Measurements from ENCODE around the gene C21orf58.
A peak's percentile ranks its signal among the peaks of the same experiment; 100 is the strongest.

The C21orf58 gene

GRCh38 chr21:46357335-46357604 lies 33.6 kb upstream of the C21orf58 start:
- H3K27ac Mint-ChIP-seq, result no peak overlapping the region
- peaks cover 81% of the 10 kb centered on the region for H3K36me3 Mint-ChIP-seq
- DNase-seq (ENCODE audit: low spot score in 2 of 2) (no peak), ATAC-seq (no peak)
- peaks cover 14% of the 10 kb centered on the region for H3K4me1 Mint-ChIP-seq
- H3K9me3 Mint-ChIP-seq, result no peaks in the 10 kb centered on the region
- H3K4me3 Mint-ChIP-seq, result no peak overlapping the region

DNA sequence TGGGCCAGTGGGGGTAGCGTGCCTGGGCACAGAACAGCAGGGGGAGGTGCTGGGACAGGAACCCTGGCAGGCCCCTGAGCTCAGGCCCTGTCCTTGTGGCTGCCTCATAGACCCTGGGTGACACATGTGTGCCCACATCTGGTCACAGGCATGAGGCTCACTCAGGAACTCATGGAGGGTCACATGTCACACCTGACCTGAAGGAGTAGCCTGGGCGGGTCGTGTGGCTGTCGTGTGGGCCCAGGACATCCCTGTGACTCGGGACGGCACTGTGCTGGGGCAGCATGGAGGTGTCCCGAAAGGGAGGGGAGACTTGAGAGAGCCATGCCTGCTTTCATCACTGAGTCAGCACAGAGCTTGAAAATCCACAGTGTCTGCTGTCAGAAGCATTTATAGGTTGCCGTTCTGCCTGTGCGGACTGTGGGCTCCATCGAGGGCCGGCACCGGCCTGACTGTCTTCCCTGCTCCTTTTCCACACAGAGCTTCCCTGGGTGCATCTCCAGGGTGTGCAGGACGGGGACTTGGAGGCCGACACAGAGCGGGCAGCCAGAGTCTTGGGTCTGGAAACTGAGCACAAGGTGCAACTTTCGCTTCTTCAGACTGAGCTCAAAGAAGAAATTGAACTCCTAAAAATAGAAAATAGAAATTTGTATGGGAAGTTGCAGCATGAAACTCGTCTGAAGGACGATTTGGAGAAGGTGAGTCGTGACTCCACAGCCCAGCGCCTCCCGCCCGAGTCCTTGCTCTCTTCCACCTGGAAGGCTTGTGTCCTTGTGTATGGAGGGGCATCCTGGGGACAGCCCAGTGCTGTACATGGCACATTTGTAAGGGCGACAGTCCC lies 33.0 kb upstream of the C21orf58 start:
- Mint-ChIP-seq H3K4me3 (no peak overlapping the region), H3K9me3 (no peaks in the 10 kb centered on the region), H3K36me3 (peaks cover 80% of the 10 kb centered on the region), H3K4me1 (peaks cover 8% of the 10 kb centered on the region), H3K27ac (peak overlapping the region; percentile 29)
- DNase-seq (ENCODE audit: low spot score in 2 of 2) (no peak), ATAC-seq (peak; percentile 4)

DNA sequence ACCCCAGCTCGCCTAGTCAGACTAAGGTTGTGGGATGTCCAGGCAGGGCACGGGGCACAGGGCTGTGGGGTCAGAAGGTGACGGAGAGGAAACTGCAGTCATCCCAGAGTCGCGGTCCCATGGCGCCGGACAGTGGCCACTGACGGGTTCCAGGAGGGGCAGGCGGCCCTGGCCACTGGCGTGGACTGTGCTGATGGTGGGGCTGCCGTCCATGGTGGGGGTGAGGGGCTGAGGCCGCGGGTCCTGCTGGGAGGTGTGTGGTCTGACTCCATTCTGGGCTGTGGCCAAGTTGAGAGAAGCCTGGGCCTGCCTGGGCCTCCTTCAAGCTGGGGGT lies 32.3 kb upstream of the C21orf58 start:
- Mint-ChIP-seq H3K9me3 (no peaks in the 10 kb centered on the region), H3K27ac (no peak overlapping the region), H3K4me1 (peaks cover 6% of the 10 kb centered on the region), H3K36me3 (peaks cover 80% of the 10 kb centered on the region), H3K4me3 (no peak overlapping the region)
- DNase-seq (ENCODE audit: low spot score in 2 of 2), result no peak
- no peak for ATAC-seq

DNA sequence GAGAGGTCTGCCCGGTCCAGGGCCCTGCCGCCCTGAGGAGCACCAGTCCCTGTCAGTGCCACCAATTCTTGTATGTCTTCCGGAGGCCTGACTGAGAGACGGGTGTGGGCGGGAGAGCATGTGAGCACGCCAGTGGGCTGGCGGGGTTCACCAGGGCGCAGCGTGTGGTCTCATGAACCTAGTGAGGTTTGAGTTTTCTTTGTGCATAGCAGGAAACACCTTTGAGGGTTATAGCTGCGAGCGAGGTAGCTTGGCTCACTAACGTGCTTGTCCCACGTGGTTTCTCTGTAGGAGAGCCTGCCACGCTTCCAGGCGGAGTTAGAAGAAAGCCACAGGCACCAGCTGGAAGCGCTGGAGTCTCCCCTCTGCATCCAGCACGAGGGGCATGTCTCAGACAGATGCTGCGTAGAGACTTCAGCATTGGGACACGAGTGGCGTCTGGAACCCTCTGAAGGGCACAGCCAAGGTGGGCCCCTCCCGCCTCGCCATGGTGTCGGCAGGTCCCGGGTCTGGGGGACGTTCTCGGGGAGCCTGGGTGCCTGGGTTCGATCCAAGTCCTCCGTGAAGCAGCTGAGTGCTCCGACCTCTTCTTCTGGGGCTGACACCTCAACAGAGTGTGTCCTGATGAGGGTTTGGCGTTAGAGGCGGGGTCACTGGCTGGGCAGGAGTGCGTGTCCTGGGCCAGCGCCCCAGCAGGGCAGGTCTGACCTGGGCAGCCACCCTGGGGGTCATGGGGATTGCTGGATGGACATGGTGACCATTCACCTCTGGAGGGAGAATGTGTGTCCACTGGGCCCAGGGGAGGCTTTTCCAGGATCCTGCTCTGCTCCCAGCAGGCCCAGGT lies 31.7 kb upstream of the C21orf58 start:
- peak; percentile 57 for ATAC-seq
- Mint-ChIP-seq H3K9me3 (no peaks in the 10 kb centered on the region), H3K4me3 (no peak overlapping the region), H3K36me3 (peaks cover 80% of the 10 kb centered on the region), H3K4me1 (peaks cover 6% of the 10 kb centered on the region), H3K27ac (peak overlapping the region; percentile 40)
- DNase-seq (ENCODE audit: low spot score in 2 of 2), result no peak

DNA sequence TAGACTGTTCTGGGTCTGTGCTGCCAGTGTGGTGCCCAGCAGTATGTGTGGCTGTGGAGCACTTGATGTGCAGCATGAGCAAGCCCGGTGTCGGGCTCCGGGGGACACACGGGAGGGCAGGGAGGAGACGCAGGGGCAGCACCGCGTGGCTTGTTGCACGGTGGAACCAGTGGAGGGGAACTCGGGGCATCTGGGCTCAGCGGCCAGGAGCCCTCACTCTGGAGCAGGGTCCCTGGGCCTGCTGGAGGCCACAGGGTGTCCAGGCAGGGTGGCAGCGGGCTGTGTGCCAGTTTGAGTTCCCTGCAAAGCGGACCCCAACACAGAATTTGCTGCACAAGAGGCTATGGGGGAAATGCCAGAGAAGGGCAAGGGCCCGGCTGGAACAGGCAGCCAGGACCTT lies 30.8 kb upstream of the C21orf58 start:
- Mint-ChIP-seq H3K4me3 (no peak overlapping the region), H3K9me3 (no peaks in the 10 kb centered on the region), H3K4me1 (peaks cover 6% of the 10 kb centered on the region), H3K27ac (no peak overlapping the region), H3K36me3 (peaks cover 80% of the 10 kb centered on the region)
- ATAC-seq (no peak), DNase-seq (ENCODE audit: low spot score in 2 of 2) (no peak)

GRCh38 chr21:46354046-46354445 lies 30.4 kb upstream of the C21orf58 start:
- H3K4me3 Mint-ChIP-seq, result no peak overlapping the region
- H3K27ac Mint-ChIP-seq, result no peak overlapping the region
- H3K4me1 Mint-ChIP-seq, result peaks cover 6% of the 10 kb centered on the region
- H3K36me3 Mint-ChIP-seq, result peaks cover 80% of the 10 kb centered on the region
- no peaks in the 10 kb centered on the region for H3K9me3 Mint-ChIP-seq
- ATAC-seq (no peak), DNase-seq (ENCODE audit: low spot score in 2 of 2) (no peak)

DNA sequence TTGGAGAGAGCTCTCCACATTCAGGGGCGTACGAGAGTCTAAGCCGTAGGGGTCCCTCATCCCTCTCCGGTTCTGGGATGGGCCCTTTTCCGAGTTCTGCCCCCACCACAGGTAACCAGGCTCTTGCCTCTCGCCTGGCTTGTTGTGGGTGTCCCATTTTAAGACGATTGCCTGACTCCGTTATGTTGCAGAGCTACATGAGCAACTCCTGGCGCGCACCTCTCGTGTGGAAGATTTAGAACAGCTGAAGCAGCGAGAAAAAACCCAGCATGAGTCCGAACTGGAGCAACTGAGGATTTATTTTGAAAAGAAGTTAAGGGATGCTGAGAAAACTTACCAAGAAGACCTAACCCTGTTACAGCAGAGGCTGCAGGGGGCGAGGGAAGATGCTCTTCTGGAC lies 29.2 kb upstream of the C21orf58 start:
- Mint-ChIP-seq H3K4me3 (no peak overlapping the region), H3K36me3 (peaks cover 80% of the 10 kb centered on the region), H3K27ac (no peak overlapping the region), H3K4me1 (peaks cover 6% of the 10 kb centered on the region), H3K9me3 (no peaks in the 10 kb centered on the region)
- DNase-seq (ENCODE audit: low spot score in 2 of 2), result no peak
- no peak for ATAC-seq

DNA sequence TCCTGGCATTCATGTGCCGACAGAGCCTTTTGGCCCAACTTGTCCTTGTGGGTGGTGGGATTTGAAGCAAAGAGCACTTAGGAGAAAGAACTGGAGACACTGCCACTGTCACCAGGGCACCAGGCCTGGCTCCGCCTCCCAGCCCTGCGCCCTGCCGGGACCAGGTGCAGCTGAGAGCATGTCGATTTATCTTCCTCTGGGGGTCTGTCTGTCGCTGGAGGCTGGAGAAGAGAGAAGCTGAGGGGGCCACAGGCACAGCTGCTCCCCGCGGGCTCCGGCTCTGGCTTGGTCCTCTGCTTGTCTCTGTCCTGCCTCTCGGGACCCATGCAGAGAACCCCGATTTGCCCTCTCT lies 28.5 kb upstream of the C21orf58 start:
- Mint-ChIP-seq H3K27ac (no peak overlapping the region), H3K4me3 (no peak overlapping the region), H3K36me3 (peaks cover 79% of the 10 kb centered on the region), H3K4me1 (peaks cover 6% of the 10 kb centered on the region), H3K9me3 (no peaks in the 10 kb centered on the region)
- no peak for ATAC-seq
- DNase-seq (ENCODE audit: low spot score in 2 of 2), result no peak

DNA sequence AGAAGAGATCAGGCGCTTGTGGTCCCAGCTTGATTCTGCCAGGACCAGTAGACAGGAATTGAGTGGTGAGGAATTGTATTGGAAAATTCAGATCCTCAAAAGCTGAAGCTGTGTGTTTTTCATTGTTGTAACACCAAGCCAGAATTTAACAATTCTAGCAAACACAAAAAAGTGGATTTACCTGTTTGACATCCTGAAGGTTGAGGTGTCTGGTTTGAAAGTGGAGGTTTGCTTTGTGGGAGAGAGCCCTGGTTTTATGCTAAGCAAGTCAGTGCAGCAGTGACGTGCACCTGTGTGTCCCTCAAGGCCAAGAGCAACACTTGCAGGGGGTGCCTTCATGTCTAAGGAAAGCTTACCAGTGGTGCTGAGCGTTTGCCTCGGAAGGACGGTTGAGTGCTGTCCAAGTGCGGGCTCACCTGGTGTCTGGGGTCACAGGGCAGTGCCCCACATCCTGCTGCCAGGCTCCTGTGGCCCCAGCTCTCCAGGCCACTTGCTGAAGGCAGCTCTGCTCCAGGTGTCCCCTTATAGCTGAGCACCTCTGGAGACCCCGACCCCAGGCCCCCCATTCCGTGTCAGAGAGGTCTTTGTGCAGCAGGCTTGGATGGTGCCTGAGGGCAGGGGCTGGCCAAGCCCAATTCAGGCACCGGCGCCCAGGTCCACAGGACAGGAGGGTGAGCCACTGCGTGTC lies 27.9 kb upstream of the C21orf58 start:
- no peak overlapping the region for H3K4me3 Mint-ChIP-seq
- H3K27ac Mint-ChIP-seq, result no peak overlapping the region
- peaks cover 6% of the 10 kb centered on the region for H3K4me1 Mint-ChIP-seq
- peaks cover 79% of the 10 kb centered on the region for H3K36me3 Mint-ChIP-seq
- H3K9me3 Mint-ChIP-seq, result no peaks in the 10 kb centered on the region
- DNase-seq (ENCODE audit: low spot score in 2 of 2) (no peak), ATAC-seq (no peak)

- DNase-seq (ENCODE audit: low spot score in 2 of 2) (no peak), ATAC-seq (no peak)
- Mint-ChIP-seq H3K4me1 (peaks cover 6% of the 10 kb centered on the region), H3K4me3 (no peak overlapping the region), H3K9me3 (no peaks in the 10 kb centered on the region), H3K36me3 (peaks cover 78% of the 10 kb centered on the region), H3K27ac (no peak overlapping the region)
These were observed 27.3 kb upstream of the C21orf58 start for GRCh38 chr21:46350981-46351380.

- no peaks in the 10 kb centered on the region for H3K9me3 Mint-ChIP-seq
- no peak for ATAC-seq
- H3K4me3 Mint-ChIP-seq, result no peak overlapping the region
These were observed 26.9 kb upstream of the C21orf58 start for GRCh38 chr21:46350571-46350970.

GRCh38 chr21:46349134-46349760 lies 25.6 kb upstream of the C21orf58 start:
- Mint-ChIP-seq H3K27ac (no peak overlapping the region), H3K4me1 (no peaks in the 10 kb centered on the region), H3K4me3 (no peak overlapping the region), H3K36me3 (peaks cover 82% of the 10 kb centered on the region), H3K9me3 (no peaks in the 10 kb centered on the region)
- DNase-seq (ENCODE audit: low spot score in 2 of 2) (no peak), ATAC-seq (no peak)

More at GRCh38 chr21:46350571-46350970, 26.9 kb upstream of the C21orf58 start:
- H3K27ac Mint-ChIP-seq, result no peak overlapping the region
- H3K4me1 Mint-ChIP-seq, result peaks cover 6% of the 10 kb centered on the region
- peaks cover 81% of the 10 kb centered on the region for H3K36me3 Mint-ChIP-seq
- DNase-seq (ENCODE audit: low spot score in 2 of 2), result no peak

DNA sequence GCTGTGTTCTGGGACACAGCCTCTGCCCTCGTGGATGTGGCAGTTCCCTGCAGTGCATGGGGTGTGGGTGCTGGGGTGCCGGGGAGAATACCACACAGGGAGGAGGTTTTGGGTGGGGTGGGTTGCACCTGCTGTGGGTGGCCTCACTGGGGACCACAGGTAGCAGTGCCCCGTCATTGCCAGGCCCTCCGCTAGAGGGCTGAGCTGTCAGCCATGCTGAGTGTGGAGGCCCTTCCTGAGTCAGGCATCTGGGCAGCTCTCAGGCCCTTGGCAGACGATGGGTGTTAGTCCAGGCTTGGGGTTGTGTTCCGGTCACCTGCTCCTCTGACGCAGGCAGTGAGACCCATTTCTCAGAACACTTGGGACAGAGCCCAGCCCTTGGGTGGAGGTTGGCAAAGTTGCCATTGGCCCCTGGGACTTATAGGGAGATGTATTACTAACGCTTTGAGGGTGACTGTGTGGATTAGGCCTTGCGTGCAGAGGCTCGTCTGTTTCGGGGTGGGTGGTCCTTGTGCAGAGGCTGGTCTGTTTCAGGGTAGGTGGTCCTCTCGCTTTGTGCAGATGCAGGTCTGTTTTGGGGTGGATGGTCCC lies 24.2 kb upstream of the C21orf58 start:
- no peak for ATAC-seq
- H3K4me3 Mint-ChIP-seq, result no peak overlapping the region
- no peak for DNase-seq (ENCODE audit: low spot score in 2 of 2)
- no peak overlapping the region for H3K27ac Mint-ChIP-seq
- no peaks in the 10 kb centered on the region for H3K4me1 Mint-ChIP-seq
- no peaks in the 10 kb centered on the region for H3K9me3 Mint-ChIP-seq
- H3K36me3 Mint-ChIP-seq, result peaks cover 79% of the 10 kb centered on the region

DNA sequence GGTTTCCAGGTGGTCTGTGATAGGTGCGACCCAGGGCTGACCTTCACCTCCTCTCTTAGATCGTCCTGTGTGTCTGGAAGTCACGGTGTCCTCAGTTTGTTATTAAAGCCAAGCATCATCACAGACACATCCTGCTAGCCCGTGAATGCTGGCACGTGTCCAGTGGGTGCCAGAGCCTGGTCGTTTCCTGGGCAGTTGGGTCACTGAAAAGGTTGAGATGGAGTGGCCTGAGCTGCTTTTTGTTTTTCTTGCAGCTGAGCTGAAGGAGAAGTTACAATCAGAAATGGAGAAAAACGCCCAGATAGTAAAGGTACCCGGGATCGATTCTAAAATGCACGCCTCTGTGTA lies 23.5 kb upstream of the C21orf58 start:
- ATAC-seq (no peak), DNase-seq (ENCODE audit: low spot score in 2 of 2) (no peak)
- no peaks in the 10 kb centered on the region for H3K9me3 Mint-ChIP-seq
- no peak overlapping the region for H3K4me3 Mint-ChIP-seq
- peaks cover 83% of the 10 kb centered on the region for H3K36me3 Mint-ChIP-seq
- H3K27ac Mint-ChIP-seq, result no peak overlapping the region
- H3K4me1 Mint-ChIP-seq, result no peaks in the 10 kb centered on the region

Measured in stimulated activated effector memory CD8-positive, alpha-beta T cell treated with anti-CD3 and anti-CD28 coated beads, Interleukin-12 subunit alpha, Interleukin-12 subunit beta, amount 100 ng/mL, for 72 hours (primary cell).